ENCODE measurements around the gene VASP. TPM values are rescaled to one million over a fixed set of nuclear protein-coding genes. Genes with fewer than 3 reads are reported as not detected.

The VASP gene
- total and polyA plus RNA-seq, 2 of the 13 experiments (the other 11 are each of a cell fraction or from before 2014, with no cell fraction given): 41.8 to 67.1 TPM

DNA sequence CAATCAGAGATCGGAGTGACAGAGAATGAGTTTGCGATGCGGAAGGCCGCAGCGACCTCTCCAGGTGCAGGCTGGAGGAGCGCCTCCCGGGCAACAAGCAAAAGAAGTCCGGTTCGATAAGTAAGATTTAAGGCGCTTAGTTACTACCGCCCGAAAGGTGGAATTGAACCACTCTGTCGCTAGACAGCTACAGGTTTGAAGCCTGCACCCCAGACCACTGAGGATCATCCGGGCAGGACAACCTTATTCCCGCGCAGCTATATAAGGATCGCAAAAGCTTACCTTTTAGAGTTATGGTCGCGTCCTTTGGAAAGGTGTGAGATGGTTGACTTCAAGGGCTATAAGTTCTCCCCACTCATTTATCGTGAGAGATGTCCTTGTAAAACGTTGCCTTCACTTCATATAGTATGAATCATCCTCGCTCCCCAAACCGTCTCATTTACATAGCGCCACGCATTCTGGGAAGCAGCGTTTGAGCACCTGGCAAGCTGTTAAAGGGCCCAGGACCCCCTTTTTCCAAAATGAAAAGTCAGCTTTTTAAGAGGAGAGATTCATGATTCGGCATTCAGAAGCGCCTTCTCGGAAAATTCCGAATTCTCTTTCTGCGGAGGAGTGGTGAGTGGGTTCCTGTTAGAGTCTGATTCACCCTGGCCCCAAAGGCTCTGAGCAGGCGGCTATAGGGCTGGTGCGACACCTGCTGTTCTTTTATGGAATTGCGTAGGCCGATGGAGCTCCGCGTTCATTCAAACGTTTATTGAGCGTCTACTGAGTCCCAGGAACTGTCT, 28.6 kb upstream of the VASP start (continued):
- TF ChIP-seq, protein P1, sequence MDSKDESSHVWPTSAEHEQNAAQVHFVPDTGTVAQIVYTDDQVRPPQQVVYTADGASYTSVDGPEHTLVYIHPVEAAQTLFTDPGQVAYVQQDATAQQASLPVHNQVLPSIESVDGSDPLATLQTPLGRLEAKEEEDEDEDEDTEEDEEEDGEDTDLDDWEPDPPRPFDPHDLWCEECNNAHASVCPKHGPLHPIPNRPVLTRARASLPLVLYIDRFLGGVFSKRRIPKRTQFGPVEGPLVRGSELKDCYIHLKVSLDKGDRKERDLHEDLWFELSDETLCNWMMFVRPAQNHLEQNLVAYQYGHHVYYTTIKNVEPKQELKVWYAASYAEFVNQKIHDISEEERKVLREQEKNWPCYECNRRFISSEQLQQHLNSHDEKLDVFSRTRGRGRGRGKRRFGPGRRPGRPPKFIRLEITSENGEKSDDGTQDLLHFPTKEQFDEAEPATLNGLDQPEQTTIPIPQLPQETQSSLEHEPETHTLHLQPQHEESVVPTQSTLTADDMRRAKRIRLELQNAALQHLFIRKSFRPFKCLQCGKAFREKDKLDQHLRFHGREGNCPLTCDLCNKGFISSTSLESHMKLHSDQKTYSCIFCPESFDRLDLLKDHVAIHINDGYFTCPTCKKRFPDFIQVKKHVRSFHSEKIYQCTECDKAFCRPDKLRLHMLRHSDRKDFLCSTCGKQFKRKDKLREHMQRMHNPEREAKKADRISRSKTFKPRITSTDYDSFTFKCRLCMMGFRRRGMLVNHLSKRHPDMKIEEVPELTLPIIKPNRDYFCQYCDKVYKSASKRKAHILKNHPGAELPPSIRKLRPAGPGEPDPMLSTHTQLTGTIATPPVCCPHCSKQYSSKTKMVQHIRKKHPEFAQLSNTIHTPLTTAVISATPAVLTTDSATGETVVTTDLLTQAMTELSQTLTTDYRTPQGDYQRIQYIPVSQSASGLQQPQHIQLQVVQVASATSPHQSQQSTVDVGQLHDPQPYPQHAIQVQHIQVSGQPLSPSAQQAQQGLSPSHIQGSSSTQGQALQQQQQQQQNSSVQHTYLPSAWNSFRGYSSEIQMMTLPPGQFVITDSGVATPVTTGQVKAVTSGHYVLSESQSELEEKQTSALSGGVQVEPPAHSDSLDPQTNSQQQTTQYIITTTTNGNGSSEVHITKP (CRISPR knock-in tag; IDR thresholded peaks at IDR 0.05; ENCODE audit: low read depth): peak; percentile 75; the same call in 1 of the 2 replicates
- TF ChIP-seq SATB2 (CRISPR knock-in tag; IDR thresholded peaks at IDR 0.05): no peak; the same call in 1 of the 2 replicates
- peak; percentile 63 for TF ChIP-seq RXRB (CRISPR knock-in tag; IDR thresholded peaks at IDR 0.05; ENCODE audit: borderline replicate concordance)
- TF ChIP-seq KAT7 (CRISPR knock-in tag; IDR thresholded peaks at IDR 0.05; ENCODE audit: borderline replicate concordance): no peak
- TF ChIP-seq ZNF562 (CRISPR knock-in tag; IDR thresholded peaks at IDR 0.05; ENCODE audit: borderline replicate concordance): no peak
- TF ChIP-seq ZNF33A (CRISPR knock-in tag; IDR thresholded peaks at IDR 0.05; ENCODE audit: borderline replicate concordance): peak; percentile 40; the same call in 1 of the 2 replicates
- no peak for TF ChIP-seq ZMYM4 (CRISPR knock-in tag; IDR thresholded peaks at IDR 0.05)
- TF ChIP-seq, protein P2, sequence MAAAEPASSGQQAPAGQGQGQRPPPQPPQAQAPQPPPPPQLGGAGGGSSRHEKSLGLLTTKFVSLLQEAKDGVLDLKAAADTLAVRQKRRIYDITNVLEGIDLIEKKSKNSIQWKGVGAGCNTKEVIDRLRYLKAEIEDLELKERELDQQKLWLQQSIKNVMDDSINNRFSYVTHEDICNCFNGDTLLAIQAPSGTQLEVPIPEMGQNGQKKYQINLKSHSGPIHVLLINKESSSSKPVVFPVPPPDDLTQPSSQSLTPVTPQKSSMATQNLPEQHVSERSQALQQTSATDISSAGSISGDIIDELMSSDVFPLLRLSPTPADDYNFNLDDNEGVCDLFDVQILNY (CRISPR knock-in tag; conservative IDR thresholded peaks at IDR 0.05): no peak
- 0 out of 2 replicates have a peak, but pooled peaks have one; percentile 28 for TF ChIP-seq TBP (CRISPR knock-in tag; IDR thresholded peaks at IDR 0.05)
- TF ChIP-seq ZNF224 (CRISPR knock-in tag; IDR thresholded peaks at IDR 0.05): peak; percentile 77; the same call in 1 of the 2 replicates
- TF ChIP-seq GTF3A (CRISPR knock-in tag; conservative IDR thresholded peaks at IDR 0.05): no peak
- TF ChIP-seq, protein P3, sequence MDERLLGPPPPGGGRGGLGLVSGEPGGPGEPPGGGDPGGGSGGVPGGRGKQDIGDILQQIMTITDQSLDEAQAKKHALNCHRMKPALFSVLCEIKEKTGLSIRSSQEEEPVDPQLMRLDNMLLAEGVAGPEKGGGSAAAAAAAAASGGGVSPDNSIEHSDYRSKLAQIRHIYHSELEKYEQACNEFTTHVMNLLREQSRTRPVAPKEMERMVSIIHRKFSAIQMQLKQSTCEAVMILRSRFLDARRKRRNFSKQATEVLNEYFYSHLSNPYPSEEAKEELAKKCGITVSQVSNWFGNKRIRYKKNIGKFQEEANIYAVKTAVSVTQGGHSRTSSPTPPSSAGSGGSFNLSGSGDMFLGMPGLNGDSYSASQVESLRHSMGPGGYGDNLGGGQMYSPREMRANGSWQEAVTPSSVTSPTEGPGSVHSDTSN (CRISPR knock-in tag; IDR thresholded peaks at IDR 0.05): no peak
- TF ChIP-seq, protein P4, sequence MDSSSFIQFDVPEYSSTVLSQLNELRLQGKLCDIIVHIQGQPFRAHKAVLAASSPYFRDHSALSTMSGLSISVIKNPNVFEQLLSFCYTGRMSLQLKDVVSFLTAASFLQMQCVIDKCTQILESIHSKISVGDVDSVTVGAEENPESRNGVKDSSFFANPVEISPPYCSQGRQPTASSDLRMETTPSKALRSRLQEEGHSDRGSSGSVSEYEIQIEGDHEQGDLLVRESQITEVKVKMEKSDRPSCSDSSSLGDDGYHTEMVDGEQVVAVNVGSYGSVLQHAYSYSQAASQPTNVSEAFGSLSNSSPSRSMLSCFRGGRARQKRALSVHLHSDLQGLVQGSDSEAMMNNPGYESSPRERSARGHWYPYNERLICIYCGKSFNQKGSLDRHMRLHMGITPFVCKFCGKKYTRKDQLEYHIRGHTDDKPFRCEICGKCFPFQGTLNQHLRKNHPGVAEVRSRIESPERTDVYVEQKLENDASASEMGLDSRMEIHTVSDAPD (CRISPR knock-in tag; IDR thresholded peaks at IDR 0.05): no peak
- TF ChIP-seq U2AF2 (IDR thresholded peaks at IDR 0.05; ENCODE audit: low read depth, low read length): no peak
- TF ChIP-seq RFX5 (IDR thresholded peaks at IDR 0.05; ENCODE audit: low read depth, low read length): no peak
- TF ChIP-seq, protein P5, sequence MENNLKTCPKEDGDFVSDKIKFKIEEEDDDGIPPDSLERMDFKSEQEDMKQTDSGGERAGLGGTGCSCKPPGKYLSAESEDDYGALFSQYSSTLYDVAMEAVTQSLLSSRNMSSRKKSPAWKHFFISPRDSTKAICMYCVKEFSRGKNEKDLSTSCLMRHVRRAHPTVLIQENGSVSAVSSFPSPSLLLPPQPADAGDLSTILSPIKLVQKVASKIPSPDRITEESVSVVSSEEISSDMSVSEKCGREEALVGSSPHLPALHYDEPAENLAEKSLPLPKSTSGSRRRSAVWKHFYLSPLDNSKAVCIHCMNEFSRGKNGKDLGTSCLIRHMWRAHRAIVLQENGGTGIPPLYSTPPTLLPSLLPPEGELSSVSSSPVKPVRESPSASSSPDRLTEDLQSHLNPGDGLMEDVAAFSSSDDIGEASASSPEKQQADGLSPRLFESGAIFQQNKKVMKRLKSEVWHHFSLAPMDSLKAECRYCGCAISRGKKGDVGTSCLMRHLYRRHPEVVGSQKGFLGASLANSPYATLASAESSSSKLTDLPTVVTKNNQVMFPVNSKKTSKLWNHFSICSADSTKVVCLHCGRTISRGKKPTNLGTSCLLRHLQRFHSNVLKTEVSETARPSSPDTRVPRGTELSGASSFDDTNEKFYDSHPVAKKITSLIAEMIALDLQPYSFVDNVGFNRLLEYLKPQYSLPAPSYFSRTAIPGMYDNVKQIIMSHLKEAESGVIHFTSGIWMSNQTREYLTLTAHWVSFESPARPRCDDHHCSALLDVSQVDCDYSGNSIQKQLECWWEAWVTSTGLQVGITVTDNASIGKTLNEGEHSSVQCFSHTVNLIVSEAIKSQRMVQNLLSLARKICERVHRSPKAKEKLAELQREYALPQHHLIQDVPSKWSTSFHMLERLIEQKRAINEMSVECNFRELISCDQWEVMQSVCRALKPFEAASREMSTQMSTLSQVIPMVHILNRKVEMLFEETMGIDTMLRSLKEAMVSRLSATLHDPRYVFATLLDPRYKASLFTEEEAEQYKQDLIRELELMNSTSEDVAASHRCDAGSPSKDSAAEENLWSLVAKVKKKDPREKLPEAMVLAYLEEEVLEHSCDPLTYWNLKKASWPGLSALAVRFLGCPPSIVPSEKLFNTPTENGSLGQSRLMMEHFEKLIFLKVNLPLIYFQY (CRISPR knock-in tag; IDR thresholded peaks at IDR 0.05; ENCODE audit: borderline replicate concordance): peak; percentile 57; the same call in 1 of the 2 replicates
